Measurements from ENCODE around the gene TVP23C. TPM values are rescaled to one million over a fixed set of nuclear protein-coding genes. Genes with fewer than 3 reads are reported as not detected.
A peak's percentile ranks its signal among the peaks of the same experiment; 100 is the strongest.
"Not testable (repeated sequence)": the region's sequence is repeated elsewhere in the genome, so short reads cannot be mapped to it uniquely, and the experiment has no call there.

TVP23C gene
- 20.2 and 24.2 TPM in 2 replicates for total RNA-seq

DNA sequence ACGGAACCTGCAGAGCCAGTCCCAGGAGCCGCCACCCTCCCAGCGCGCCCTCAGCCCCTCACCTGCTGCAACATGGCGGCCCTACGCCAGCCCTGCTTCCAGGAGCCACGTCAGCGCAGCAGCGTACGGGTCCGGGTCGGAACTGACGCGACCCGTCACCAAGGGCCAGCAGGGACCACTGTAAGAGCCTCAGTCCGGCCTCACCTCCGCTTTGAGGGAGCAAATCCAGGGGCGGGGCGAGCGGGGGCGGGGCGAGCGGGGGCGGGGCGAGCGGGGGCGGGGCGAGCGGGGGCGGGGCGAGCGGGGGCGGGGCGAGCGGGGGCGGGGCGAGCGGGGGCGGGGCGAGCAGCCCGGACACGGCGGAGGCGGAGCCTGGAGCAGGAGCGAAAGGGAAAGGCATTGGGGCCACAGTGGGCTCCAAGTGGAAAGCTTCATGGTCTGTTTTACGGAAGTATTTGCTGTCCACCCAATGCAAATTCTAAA lies at the start of gene TVP23C:
TVP23C (minus strand) TSS at position 109 of the 483 bp plus-strand sequence; CDS start at position 74, 35 bp downstream.
- DNase-seq (ENCODE audit: extremely low read depth, low read depth, low spot score) = peak; percentile 9

DNA sequence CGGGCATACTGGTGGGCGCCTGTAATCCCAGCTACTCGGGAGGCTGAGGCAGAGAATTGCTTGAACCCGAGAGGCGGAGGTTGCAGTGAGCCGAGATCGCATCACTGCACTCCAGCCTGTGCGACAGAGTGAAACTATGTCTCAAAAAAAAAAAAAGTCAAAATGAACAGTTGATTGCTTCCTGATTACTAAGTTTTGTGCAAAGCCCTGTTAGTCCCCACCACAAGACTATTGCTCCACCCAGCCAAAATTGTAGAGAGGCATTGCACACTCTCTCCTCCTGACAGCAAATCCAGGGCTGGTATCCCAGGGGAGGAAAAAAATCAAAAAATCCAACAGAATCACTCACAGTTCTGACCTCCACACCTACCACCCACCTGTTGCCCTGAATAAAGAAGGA lies 29.7 kb upstream of the TVP23C start:
- DNase-seq (ENCODE audit: extremely low read depth, low read depth, low spot score) = not testable (repeated sequence)

- not testable (repeated sequence) for DNase-seq (ENCODE audit: extremely low read depth, low read depth, low spot score)
These were observed 28.7 kb upstream of the TVP23C start for GRCh38 chr17:15591986-15592385.

GRCh38 chr17:15590844-15591243 lies 27.6 kb upstream of the TVP23C start:
- DNase-seq (ENCODE audit: extremely low read depth, low read depth, low spot score) = not testable (repeated sequence)

DNA sequence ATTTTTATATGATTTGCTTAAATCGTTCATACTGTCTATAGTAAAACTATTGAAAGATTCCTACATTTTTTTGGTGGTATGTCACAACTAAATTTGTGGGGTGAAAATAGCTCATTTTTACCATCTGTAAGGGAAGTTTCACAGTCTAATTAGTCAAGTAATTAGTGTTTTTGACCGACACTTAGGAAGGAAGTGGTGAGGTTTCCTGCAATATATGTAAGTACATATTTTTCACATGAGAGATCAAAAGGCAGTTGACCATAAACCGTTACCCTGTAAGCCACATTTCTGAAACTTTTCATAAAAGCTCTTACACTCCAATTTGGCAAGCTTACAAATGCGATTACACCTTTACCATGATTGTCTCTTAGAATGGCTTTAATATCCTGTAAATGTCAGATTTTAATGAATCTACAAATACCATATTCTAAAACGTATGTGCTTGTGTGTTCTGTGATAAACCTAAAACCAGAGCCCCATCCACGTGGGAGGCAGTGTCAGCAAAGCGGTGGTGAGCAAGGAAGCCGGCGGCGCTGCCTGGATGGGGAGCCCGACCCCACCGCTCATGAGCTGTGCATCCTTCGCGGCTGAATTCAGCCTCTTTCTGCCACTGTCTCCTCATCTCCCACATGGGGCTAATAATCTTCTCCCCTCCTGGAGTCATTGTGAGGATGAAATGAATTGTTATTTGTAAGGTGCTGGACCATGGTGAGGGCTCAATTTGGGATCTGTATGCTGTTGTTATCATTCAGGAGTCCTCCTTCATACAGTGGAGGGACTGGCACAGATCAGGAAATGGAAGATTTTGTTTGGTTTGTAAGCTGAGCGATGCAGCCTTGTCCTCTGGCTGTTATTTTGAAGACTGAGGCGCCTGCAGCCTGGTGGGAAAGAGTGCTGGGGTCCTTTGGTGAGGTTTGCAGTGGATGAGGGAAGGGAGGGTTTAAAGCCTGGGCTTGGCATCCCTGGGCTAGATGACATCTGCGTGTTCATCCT lies 26.6 kb upstream of the TVP23C start:
- not testable (repeated sequence) for DNase-seq (ENCODE audit: extremely low read depth, low read depth, low spot score)

GRCh38 chr17:15588017-15588416 lies 24.7 kb upstream of the TVP23C start:
- not testable (repeated sequence) for DNase-seq (ENCODE audit: extremely low read depth, low read depth, low spot score)

DNA sequence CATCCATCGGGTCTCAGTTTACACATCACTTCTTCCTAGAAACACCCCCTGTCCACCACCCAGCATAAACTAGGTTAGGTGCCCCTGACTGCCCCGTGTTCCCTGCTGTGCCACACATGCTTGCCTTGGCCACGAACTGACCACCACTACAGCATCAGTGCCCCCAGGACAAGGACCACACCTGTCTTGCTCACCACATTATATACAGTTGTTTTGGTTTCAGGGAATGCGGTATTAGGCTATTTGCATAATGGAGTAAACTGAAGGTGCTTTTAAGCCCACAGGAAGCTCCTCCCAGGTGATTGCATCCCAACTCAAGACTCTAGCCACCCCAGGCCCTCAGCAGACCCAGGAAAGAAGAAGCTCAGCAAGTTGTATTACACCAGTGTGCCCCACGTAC lies 20.0 kb upstream of the TVP23C start:
- not testable (repeated sequence) for DNase-seq (ENCODE audit: extremely low read depth, low read depth, low spot score)

DNA sequence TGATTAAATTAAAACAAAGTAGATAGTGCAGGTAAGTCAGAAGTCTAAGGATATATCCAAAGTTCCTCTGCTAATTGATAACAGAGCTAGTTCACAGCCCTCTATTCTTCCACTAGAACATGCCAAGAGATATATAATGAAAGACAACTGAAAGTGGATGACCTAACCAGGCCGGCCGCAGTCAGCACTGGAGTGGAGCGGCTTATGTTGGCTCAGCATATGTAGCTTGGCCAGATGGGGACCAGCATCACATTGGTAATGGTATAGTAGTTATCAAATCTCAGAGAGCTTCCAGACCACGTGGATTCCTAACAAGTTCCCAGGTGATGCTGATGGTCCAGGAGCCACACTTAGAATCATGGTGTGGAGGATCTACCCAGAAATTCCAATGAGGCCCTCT lies 18.2 kb upstream of the TVP23C start:
- not testable (repeated sequence) for DNase-seq (ENCODE audit: extremely low read depth, low read depth, low spot score)

GRCh38 chr17:15576848-15577247 lies 13.6 kb upstream of the TVP23C start:
- DNase-seq (ENCODE audit: extremely low read depth, low read depth, low spot score) = not testable (repeated sequence)

DNA sequence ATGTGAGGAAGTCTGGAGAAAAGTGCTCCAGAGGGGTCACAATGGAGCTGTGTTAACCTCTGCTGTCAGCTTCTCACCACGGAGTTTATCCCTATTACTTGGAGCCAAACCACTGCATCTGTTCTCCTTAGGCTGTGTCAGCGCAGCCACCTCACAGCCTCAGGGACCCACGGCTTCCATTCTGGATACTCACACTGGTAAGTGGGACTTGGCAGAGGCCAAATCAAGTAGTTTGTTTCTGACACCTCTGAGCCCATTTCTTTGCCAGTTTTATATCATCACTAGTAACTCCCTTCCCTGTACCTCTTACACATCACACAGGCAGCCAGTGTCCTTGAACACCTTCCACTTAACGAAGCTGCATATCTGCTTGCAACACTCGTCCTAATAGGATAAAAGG lies 11.4 kb upstream of the TVP23C start:
- DNase-seq (ENCODE audit: extremely low read depth, low read depth, low spot score) = not testable (repeated sequence)

DNA sequence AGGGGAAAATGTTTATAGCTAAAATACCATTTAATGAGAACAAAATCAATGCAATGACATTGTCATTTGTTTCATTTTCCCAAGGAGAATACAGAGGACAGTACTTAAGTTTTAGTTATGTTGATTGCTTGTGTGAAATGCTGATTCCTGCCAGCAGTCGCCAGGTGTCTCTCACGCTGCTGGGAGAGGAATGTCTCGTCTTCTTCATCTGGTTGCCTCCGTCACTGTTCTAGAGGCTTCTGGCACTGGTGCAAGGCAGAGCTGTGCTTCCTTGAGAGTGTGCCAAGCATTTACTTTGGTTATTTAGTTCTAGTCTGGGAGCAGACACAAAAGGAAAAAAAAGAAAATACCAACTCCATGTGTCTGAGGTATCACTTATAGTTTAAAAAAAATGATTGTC lies 10.6 kb upstream of the TVP23C start:
- not testable (repeated sequence) for DNase-seq (ENCODE audit: extremely low read depth, low read depth, low spot score)

- not testable (repeated sequence) for DNase-seq (ENCODE audit: extremely low read depth, low read depth, low spot score)
These were observed 489 bp downstream of the TVP23C start for GRCh38 chr17:15562613-15563374.

- DNase-seq (ENCODE audit: extremely low read depth, low read depth, low spot score) = not testable (repeated sequence)
These were observed 1.8 kb downstream of the TVP23C start for GRCh38 chr17:15561439-15561838.

DNA sequence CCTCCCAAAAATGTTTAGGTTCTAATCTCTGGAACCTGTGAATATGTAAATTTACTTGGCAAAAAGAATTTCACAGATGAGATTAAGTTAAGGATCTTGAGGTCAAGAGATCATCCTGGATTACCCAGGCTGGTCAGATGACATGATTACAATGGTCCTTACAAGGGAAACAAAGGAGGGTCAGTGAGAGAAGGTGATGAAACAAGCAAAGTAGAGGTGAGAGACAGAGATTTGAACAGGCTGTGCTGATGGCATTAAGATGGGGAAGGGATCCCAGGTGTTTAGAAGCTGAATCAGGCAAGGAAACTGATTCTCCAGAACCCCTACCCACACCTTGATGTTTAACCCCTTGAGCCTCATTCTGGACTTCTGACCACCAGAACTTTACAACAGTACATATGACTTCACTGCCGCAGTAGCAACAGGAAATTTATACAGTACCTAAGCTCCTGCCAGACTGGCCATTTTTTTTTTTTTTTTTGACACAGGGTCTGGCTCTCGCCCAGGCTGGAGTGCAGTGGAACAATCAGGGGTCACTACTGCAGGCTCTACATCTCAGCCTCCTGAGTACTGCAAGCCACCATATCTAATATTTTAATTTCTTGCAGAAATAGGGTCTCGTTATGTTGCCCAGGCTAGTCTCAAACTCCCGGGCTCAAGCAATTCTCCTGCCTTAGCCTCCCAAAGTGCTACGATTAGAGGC lies 4.7 kb downstream of the TVP23C start:
- DNase-seq (ENCODE audit: extremely low read depth, low read depth, low spot score) = not testable (repeated sequence)

- not testable (repeated sequence) for DNase-seq (ENCODE audit: extremely low read depth, low read depth, low spot score)
These were observed 5.9 kb downstream of the TVP23C start for GRCh38 chr17:15557334-15557832.

GRCh38 chr17:15552932-15553331 lies 10.4 kb downstream of the TVP23C start:
- DNase-seq (ENCODE audit: extremely low read depth, low read depth, low spot score) = not testable (repeated sequence)

DNA sequence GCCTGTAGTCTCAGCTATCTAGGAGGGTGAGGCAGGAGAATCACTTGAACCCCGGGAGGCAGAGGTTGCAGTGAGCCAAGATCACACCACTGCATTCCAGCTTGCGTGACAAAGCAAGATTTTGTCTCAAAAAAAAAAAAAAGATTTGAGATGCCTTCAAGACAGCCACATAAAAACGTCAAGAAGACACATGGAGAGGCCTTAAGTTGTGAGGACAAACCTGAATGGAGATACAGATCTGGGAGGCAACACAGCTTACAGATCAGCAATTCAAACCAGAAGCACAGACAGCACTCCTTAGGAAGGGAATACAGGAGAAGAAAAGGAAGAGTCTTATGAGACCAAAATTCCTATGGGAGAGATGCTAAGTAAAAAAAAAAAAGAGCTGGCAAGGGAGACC lies 13.7 kb downstream of the TVP23C start:
- DNase-seq (ENCODE audit: extremely low read depth, low read depth, low spot score) = not testable (repeated sequence)

GRCh38 chr17:15546604-15547003 lies 16.7 kb downstream of the TVP23C start:
- DNase-seq (ENCODE audit: extremely low read depth, low read depth, low spot score) = not testable (repeated sequence)

GRCh38 chr17:15540371-15541219 lies 22.7 kb downstream of the TVP23C start:
- not testable (repeated sequence) for DNase-seq (ENCODE audit: extremely low read depth, low read depth, low spot score)
